ENCODE measurements around the gene ARID1A.

DNA sequence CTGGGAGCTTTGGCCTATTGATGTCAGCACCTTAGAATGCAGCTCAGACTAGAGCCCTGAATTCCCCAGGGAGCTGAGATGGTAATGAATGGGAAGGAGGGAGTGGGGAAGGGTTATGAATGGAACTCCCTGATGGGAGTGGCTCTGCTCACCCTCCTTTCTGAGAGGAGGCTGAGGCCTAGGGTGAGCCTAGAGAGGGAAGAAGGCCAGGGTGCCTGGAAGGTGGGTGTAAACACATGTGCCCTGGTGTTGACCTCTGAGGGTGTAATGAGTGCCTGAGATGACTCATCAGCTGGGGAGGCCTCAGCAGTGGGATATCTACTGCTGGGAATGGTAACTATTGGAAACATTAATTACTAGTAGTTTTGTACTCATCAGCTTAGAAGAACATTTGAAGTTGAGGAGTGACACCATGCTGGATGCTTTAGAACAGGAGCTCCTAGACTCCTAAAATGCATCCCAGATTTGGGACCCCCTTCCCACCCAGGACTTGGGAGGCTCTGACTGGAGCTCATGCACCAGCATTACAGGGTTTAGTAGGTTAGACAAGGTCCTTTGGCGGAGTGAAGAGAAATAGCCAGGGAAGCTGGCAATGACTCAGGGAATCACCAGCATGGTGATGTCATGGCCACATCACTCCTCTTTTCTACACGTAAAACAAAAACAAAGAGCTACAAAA, 76.0 kb downstream of the ARID1A start:
- TF ChIP-seq, protein P1, sequence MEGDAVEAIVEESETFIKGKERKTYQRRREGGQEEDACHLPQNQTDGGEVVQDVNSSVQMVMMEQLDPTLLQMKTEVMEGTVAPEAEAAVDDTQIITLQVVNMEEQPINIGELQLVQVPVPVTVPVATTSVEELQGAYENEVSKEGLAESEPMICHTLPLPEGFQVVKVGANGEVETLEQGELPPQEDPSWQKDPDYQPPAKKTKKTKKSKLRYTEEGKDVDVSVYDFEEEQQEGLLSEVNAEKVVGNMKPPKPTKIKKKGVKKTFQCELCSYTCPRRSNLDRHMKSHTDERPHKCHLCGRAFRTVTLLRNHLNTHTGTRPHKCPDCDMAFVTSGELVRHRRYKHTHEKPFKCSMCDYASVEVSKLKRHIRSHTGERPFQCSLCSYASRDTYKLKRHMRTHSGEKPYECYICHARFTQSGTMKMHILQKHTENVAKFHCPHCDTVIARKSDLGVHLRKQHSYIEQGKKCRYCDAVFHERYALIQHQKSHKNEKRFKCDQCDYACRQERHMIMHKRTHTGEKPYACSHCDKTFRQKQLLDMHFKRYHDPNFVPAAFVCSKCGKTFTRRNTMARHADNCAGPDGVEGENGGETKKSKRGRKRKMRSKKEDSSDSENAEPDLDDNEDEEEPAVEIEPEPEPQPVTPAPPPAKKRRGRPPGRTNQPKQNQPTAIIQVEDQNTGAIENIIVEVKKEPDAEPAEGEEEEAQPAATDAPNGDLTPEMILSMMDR (IDR thresholded peaks at IDR 0.05), result no peak
- peak in 1 of 4 donors; percentile 7 for TF ChIP-seq POLR2AphosphoS5 (IDR thresholded peaks at IDR 0.05)
- no peak for TF ChIP-seq POLR2A (IDR thresholded peaks at IDR 0.05)

All from sigmoid colon (tissue), 4 donors.